ENCODE data around the gene MRPL55.

The MRPL55 gene

DNA sequence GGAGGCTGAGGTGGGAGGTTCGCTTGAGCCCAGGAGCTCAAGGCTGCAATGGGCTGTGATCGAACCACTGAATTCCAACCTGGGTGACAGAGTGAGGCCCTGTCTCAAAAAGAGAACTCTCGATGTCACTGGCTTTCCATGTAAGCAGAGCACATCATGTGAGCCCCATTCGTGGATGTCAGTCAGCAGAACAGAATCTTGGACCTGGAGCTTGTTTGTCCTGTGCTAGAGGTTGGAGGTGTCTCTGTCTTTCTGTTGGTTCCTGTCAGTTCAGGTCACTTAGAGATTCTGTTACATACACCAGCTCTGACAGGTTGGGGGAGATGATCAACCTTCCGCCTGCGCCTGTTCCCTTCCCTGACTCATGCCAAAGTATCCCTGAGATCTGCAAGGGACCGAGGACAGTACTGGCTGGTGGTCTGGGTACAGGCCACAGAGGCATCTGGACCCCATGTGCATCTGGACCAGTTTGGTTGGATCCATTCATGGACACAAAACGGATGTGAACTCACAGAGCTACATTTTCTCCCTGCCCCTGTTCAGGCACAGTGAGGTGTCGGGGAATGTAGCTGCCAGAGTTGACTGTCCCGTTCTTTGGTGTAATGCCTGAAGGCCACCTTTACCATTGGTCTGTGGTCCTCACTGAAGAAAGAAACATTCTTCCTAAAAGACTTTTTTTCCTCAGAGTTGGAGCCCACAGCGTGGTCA lies 16.6 kb downstream of the MRPL55 start:
- DNase-seq (ENCODE audit: low read depth): no peak
- no peak overlapping the region for H3K4me3 ChIP-seq (ENCODE audit: low read depth, low read length)
- TF ChIP-seq MYC (IDR thresholded peaks at IDR 0.05; ENCODE audit: low read depth, low read length): no peak
- TF ChIP-seq, protein P1, sequence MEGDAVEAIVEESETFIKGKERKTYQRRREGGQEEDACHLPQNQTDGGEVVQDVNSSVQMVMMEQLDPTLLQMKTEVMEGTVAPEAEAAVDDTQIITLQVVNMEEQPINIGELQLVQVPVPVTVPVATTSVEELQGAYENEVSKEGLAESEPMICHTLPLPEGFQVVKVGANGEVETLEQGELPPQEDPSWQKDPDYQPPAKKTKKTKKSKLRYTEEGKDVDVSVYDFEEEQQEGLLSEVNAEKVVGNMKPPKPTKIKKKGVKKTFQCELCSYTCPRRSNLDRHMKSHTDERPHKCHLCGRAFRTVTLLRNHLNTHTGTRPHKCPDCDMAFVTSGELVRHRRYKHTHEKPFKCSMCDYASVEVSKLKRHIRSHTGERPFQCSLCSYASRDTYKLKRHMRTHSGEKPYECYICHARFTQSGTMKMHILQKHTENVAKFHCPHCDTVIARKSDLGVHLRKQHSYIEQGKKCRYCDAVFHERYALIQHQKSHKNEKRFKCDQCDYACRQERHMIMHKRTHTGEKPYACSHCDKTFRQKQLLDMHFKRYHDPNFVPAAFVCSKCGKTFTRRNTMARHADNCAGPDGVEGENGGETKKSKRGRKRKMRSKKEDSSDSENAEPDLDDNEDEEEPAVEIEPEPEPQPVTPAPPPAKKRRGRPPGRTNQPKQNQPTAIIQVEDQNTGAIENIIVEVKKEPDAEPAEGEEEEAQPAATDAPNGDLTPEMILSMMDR (IDR thresholded peaks at IDR 0.05; ENCODE audit: low read depth, low read length): no peak
- no peak for TF ChIP-seq POLR2A (IDR thresholded peaks at IDR 0.05; ENCODE audit: extremely low read depth, insufficient read length)
- TF ChIP-seq, protein P2, sequence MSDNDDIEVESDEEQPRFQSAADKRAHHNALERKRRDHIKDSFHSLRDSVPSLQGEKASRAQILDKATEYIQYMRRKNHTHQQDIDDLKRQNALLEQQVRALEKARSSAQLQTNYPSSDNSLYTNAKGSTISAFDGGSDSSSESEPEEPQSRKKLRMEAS (IDR thresholded peaks at IDR 0.05; ENCODE audit: low read depth, low read length): no peak

DNA sequence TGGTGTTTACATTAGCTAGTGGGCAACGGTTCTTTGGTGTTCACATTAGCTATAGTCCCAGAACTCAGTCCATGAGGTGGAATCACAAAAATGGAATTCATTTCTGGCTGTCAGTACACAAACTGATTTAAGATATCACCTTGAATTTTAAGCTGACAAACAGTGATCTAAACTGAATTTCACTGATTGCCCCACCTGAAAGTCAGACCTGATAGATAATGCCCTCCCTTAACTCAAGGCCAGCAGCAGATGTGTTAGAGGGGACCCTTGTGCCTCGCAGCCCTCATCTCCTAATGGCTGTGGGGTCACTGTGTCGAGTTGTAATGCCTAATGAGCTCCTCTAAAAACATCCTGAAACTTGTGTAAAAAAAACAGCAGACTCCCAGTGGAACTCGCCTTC lies 18.0 kb downstream of the MRPL55 start:
- DNase-seq (ENCODE audit: low read depth): no peak
- no peak overlapping the region for H3K4me3 ChIP-seq (ENCODE audit: low read depth, low read length)
- TF ChIP-seq, protein P1 (IDR thresholded peaks at IDR 0.05; ENCODE audit: low read depth, low read length): no peak
- TF ChIP-seq, protein P2 (IDR thresholded peaks at IDR 0.05; ENCODE audit: low read depth, low read length): no peak

DNA sequence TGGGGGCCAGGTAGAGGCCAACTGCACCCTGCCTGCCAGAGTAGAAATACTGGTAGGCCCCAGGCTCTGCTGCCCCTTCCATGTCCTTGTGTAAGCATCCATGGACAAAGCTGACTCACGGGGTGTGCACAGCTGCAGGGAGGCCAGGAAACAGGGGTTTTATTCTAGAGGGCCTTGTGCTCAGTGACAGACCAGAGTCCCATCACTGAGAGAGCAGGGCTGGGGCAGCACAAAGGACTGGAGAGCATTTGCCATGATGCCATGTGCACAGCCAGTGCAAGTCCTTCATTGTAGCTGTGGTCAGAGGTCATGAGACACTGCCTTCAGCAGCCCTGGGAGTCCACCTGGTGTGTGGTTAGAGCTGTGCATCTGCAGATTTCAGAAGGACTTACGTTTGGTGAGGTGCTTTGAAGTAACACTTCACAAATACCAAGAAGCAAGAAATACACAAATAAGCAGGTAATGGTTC lies 18.5 kb downstream of the MRPL55 start:
- TF ChIP-seq POLR2A (IDR thresholded peaks at IDR 0.05; ENCODE audit: extremely low read depth, insufficient read length) (no peak), MYC (IDR thresholded peaks at IDR 0.05; ENCODE audit: low read depth, low read length) (no peak)
- TF ChIP-seq, protein P2 (IDR thresholded peaks at IDR 0.05; ENCODE audit: low read depth, low read length): no peak
- TF ChIP-seq, protein P1 (IDR thresholded peaks at IDR 0.05; ENCODE audit: low read depth, low read length): no peak
- no peak for DNase-seq (ENCODE audit: low read depth)
- no peak overlapping the region for H3K4me3 ChIP-seq (ENCODE audit: low read depth, low read length)

DNA sequence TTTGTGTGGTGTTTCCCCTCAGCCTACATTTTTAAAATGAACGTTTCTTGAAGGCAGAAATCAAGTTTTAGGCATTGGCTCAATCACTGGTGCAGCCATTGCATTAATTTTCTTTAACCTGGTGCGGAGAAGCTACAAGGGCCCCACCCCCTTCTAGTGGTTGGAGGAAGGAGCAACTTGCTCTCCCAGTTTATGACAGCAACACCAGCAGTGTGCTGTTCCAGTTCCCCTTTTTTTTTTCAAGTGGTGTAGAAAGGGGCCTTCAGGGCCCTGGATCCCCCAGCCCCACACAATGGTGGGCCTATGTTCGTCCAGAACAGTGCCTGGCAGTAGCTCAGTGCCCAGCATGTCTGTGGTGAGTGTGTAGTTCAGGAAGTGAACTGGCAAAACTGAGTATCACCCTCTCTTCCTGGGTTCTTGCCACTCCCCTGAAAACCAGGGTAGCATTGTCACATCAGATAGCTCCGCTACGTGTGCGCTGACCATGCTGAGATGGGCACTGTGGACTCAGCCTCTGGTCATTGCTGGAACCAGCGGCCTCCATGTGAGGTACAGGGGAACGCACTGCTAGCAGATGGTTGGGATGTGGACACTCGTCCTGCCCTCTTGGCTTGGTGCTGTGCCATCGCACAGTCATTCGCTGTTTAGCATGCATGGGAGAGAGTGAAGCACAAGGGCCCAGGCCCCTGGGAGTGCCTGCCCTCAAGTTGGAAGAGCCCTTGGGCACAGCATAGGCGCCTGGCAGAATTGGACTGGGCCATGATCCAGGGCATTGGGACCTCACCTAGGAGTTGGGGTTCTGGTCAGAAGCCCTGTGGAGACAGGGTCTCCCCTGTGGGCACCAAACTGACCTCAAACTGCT lies 19.3 kb downstream of the MRPL55 start:
- TF ChIP-seq, protein P1 (IDR thresholded peaks at IDR 0.05; ENCODE audit: low read depth, low read length): no peak
- TF ChIP-seq, protein P2 (IDR thresholded peaks at IDR 0.05; ENCODE audit: low read depth, low read length): no peak
- TF ChIP-seq MYC (IDR thresholded peaks at IDR 0.05; ENCODE audit: low read depth, low read length) (no peak; the same call in 1 of the 2 replicates), POLR2A (IDR thresholded peaks at IDR 0.05; ENCODE audit: extremely low read depth, insufficient read length) (no peak)
- peak; percentile 81 for DNase-seq (ENCODE audit: low read depth)
- peak overlapping the region; percentile 13 for H3K4me3 ChIP-seq (ENCODE audit: low read depth, low read length)

DNA sequence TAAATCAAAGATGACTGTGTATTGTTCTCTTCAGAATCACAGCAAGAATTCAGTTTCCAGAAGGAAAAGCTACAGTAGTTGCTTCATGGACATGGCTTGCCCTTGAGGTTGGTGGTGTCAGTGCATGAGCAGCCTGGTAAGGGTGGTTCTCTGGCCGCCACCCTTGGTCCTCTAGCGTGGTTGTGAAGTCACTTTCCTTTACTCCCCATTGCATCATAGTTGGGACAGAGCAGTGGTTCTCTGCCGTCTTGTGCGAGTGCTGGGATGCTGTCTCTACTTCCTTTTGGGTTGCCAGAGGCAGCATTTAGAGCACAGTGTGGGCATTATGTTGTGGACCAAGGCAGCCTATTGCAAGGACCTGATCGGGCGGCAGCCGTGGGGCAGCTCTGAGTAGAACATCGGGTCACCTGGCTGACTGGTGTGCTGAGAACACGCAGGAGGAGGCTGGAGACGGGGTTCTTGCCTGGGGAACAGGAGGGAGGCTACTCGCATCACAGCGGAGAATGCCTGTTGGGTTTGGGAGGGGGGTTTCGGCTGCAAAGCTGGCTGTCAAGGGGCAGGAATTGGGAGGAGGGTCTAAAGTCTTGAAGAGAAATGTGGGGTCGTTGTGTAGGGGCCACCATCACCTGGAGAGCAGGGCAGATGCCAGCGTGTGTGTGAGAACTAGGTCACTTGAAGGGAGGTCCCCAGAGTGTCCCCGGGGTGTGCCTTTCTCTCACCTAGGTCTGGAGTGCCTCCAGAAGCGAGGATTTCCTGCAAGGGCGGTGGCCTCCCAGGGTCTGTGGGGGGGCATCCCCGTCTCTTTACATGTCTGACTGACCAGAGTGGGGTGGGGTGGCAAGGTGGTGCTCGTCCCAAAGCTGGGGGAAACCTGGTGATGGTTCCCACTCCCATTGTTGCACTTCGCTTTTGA lies 20.3 kb downstream of the MRPL55 start:
- H3K4me3 ChIP-seq (ENCODE audit: low read depth, low read length): peak overlapping the region; percentile 29
- peak; percentile 81 for DNase-seq (ENCODE audit: low read depth)
- no peak for TF ChIP-seq POLR2A (IDR thresholded peaks at IDR 0.05; ENCODE audit: extremely low read depth, insufficient read length)
- TF ChIP-seq MYC (IDR thresholded peaks at IDR 0.05; ENCODE audit: low read depth, low read length): no peak
- TF ChIP-seq, protein P2 (IDR thresholded peaks at IDR 0.05; ENCODE audit: low read depth, low read length): no peak
